Measurements from ENCODE around the gene LAMA2.

Gene LAMA2

DNA sequence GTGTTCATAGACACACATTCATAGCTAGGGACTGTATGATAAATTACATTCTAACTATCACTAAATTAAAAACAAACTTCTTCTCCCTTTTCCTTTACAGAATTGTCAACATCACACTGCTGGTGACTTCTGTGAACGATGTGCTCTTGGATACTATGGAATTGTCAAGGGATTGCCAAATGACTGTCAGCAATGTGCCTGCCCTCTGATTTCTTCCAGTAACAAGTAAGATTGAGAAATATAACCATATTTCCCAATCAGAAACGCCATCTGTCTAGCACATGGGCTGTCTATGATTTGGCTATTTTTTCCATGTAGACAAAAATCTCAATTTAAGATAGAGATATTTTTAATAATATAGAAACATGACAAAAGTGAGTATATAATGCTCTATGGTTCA, 459.3 kb downstream of the LAMA2 start:
- no peak for DNase-seq

DNA sequence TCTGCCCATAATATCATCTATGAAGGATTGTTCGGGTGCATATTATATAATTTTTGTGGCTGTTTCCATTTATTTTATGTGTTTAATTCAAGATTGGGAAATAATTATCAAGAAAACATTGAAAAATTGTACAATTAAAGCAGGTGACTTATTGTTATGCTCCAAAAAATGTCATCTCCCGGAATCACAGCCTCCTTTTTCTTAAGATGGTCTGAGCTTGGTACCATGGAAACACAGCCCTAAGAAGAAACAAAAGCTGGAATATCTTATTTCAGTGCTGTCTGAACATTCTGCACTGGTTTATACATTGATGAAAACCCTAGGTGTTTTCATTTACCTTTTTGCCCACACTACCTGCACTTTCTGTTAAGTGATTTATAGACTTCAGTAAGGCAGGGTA, 459.9 kb downstream of the LAMA2 start:
- DNase-seq, result no peak

- no peak for DNase-seq
Observed at GRCh38 chr6:129344379-129344778, 461.4 kb downstream of the LAMA2 start.

DNA sequence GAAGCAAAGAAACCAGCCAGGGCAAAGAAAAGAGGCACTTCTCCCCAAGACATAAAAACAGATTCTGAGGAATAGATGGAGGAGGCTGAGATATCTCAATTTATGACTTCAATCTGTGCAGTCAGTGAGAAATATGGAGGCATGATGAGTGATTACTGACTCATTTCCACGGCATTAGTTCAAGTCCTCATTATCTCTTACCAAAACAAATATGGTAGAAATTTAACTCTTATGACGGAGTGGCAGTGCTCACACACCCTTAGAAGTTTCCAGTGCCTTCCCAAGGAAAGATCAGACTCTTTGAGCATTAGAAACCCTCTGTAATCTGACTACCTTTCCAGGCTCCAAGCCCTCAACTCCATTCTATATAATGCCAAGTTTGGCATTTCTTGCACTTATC, 463.0 kb downstream of the LAMA2 start:
- DNase-seq, result no peak

DNA sequence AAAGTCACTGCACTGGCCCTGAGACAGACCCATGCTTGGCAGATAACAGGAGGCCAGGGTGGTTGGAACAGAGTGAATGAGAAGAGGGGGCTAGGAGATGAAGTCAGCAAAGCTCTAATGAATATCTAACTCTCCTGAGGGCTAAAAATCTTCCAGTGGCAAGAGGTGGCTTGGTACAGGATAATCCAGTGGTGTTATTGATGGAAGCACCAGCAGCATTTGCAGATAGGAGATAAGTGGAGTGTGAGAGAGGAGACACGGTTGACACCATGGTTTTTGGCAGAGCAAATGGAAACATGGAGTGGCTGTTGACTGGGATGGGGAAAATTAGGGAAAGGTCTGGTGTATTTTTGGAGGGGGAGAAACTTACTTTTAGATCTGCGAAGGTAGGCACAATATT, 464.0 kb downstream of the LAMA2 start:
- no peak for DNase-seq

DNA sequence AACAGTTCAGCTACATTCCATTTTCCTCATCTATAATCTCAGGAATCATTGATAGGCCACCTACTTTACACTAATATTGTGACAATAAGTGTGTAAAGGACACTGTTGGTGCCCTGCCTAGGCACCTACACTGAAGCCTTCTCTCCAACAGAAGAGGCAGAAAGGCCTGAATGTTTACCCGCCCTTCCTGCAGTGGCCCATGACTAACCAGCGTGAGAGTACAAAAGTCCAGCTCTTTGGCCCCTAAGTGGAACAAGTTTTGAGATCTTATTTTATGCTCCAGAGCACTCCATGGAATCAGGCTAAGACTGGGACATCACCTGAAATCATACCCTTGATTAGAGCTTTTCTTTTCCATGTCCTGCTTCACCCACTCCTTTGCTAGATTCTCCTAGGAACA, 467.3 kb downstream of the LAMA2 start:
- DNase-seq, result no peak

GRCh38 chr6:129351807-129352206, 468.9 kb downstream of the LAMA2 start:
- DNase-seq, result no peak

- no peak for DNase-seq
Observed at GRCh38 chr6:129353067-129353466, 470.1 kb downstream of the LAMA2 start.

DNA sequence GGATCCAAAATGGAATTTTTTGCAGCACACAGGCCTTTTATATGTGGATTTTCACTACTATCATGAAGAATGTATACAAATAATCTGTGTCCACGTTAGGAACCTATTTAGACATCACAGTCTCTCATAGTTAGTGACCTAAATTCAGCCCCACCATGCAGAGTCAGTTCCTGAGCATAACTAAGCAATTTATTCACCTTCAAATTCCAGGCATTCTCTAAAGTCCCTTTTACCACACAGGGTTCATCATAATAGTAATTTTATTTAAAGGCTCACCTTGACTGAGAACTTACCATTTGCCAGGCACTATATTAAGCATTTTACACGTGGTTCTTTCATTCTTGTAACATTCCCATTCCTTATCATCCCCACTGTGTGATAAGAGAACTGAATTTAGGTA, 473.2 kb downstream of the LAMA2 start:
- no peak for DNase-seq

DNA sequence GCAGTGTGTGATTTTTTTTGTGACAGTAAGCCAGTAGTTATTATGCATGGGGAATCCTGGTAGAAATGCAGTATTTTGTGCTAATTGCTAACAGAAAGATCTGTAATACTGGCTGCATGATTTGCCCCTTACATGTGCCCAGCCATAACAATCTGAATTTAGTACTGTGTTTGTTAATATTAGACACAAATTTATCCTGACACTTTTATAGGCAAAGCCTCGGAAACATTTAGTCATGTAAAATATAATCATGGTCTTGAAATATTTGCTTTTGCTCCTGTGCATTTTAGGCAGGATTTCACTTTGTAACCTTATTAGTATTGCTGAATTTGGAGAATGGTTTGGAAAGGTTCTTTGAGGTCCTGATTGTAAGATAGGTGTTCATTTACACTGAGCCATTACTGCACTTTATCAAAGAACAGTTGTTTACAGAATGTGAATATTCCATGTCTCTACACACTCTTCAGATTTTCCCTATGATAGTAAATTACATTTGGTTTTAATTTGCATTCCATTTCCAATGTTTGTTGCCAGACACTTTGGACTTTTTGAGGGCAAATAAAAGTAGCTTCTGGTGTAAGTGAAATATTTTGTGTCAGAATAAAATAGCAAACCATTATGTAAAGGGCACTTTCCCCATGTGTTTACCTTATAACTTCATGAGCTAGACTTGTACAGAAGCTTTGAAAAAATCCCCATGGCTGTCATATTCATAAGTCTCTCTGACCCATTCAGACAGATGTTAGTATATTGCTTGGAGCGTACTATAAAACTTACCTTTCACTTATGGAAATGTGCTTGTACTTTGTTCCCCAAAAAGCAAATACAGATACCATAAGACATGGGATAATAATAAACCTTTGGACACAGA, 477.1 kb downstream of the LAMA2 start:
- DNase-seq, result no peak

DNA sequence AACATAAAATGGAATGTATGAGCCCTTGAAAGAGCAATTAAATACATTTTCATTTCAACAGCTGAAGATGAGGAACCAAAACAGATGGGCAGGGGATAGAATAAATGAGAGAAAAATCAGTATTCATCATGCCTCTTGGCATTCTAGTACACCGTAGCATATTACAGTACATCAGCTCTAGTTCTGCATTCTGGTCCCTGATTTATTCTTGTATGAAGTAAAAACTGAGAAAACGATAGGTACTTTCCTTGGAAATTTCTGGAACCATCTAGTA, 477.7 kb downstream of the LAMA2 start:
- DNase-seq, result no peak

DNA sequence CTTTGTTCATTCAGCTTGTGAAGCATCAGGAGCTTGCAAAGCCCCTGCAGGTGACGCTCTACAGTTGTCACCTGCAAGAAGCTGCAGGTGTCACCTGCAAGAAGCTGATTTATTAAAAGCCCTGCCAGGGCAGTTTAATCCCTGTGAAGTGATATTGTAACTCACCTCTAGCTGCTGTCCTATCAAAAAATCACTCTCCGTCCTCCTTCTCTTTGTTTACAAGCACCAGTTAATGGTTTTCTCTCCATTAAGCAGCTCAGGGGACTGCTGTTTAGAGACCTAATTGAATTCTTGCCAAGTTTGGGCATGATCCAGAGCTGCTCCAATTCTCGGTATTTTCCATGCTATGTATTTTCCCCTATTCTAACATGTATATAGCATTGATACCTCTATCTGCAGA, 481.1 kb downstream of the LAMA2 start:
- no peak for DNase-seq

GRCh38 chr6:129364767-129365166, 481.8 kb downstream of the LAMA2 start:
- no peak for DNase-seq

DNA sequence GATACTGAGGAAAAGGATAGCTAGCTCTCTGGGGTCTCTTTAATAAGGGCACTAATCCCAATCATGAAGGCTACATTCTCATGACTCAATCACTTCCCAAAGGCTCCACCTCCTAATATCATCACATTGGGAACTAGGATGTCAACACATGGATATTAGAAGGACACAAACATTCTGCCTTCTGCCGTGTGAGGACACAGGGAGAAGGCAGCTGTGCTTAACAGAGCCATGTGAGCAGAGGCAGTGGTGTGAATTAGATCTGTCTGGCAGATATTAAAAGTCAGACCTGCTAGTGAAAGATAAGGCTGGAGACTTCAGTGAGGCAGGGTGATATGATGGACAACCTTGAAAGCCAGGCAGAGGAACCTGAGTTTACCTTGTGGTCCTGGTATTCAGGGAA, 485.1 kb downstream of the LAMA2 start:
- no peak for DNase-seq

DNA sequence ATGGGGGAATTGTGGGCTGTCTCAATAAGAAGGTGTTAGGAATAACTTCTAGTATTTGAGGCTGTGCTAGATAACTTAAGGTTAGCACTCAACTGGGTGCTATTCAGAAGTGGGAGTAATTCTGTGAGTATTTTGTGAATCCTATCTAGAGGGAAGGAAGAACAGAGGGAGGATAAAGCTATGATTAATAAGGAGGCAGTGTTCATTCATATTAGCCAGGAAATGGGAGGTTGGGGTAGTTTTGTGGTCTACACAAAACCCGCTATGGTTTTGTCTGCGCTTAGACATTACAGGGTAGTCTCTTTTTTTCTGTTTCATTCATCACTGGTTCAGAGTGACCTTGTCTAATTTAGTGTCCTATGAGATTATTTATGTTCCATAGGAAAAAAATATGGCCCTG, 486.0 kb downstream of the LAMA2 start:
- DNase-seq, result no peak

DNA sequence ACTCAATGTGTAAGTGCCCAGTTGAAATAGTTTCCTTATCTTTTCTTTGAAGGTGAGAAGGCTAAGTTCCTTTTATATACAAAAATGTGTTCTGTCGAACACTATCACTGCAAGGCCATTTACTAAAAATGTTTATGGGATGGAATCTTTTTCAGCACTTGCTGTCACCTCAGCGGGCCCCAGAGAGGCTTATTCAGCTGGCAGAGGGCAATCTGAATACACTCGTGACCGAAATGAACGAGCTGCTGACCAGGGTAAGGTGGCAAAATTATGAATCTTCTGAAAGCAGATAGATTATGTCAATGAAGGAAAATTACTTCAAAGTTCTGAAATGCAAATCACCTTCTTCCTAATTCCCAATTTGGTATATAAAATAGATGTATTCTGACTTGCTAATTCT, 486.8 kb downstream of the LAMA2 start:
- DNase-seq, result no peak

DNA sequence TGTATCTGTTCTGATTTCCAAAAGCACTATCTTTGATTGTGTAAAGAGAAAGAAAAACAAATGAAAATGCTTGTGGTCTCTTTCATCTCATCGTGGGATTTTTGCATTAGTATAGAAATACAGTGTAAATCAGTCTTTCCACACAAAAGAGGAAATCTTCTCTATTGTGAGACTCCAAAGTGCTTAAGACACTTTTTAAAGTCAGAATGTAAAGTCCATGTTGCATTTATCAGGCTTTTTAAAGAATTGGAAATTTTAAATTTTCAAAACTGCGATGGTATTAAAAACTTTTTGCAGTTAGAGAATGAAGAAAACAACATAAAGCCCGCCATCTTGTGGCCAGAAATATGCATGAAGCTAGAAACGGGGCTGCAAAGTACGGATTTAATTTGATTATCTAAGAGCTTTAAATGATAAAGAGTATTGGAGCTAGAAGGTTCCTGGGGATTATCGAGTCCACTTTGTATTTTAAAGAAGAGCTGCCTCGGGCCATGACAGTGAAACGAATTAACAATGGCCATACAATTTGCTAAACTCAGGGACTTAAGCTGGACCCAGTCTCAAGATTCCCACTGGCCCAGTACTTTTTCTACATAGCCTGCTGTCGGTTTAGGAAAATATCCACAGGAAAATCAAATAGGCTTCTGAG, 487.5 kb downstream of the LAMA2 start:
- DNase-seq, result peak in 1 of 2 experiments; percentile 41

- no peak for DNase-seq
Observed at GRCh38 chr6:129381885-129382284, 498.9 kb downstream of the LAMA2 start.

GRCh38 chr6:129382916-129383315, 500.0 kb downstream of the LAMA2 start:
- no peak for DNase-seq

GRCh38 chr6:129385117-129385516, 502.2 kb downstream of the LAMA2 start:
- no peak for DNase-seq

DNA sequence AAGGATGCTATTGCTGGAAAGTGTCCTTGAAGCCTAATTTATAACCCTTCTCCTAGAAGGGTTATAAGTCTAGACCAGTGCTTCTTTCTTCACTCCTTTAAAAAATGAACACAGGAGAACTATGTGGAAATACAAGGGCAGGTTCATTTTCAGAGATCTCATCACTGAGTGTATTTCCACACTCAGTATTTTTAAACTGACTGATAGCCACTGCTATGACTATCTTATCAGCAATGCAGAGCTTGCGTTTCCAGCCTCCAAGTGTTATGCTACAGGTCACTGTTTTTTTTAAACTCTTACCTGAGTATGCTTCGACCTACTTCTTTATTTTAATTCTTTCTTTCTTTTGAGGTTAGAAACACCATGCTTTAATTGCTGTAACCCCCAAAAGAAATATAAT, 508.0 kb downstream of the LAMA2 start:
- no peak for DNase-seq

DNA sequence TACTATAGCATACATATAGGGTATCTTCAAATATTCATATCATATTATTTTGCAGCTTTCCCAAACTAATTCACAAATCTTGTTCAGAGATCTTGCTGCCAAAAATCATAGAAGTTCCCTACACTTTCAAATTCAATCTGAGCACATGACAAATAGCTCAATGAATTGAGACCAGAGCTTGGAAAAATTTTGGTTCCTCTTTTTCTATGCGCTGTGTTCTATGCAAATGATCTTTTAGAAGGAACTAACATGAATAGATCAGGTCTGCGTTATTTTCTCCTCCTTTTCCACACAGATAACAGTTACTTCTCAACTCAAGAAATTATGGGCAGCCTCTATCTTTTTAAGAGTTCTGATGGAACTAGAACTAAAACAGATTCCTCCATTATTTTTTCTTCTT, 510.7 kb downstream of the LAMA2 start:
- no peak for DNase-seq

- DNase-seq, result no peak
Observed at GRCh38 chr6:129398764-129399163, 515.8 kb downstream of the LAMA2 start.

GRCh38 chr6:129402244-129402643, 519.3 kb downstream of the LAMA2 start:
- no peak for DNase-seq

- DNase-seq, result no peak
Observed at GRCh38 chr6:129411092-129411491, 528.2 kb downstream of the LAMA2 start.
